PC-3 (cell line): ENCODE data around the gene RPL5. TPM values are rescaled to one million over a fixed set of nuclear protein-coding genes. Genes with fewer than 3 reads are reported as not detected.

Experiments
- ATAC-seq: fragments of 200-7000 bp; cut with Tn5 transposase; 2 replicates; pipeline ENCODE4 v1.9.1; 2020; ENCODE audit warnings: mild to moderate bottlenecking, moderate library complexity
- BruUV-seq: library from RNA; stranded (reverse); fragments of 400-500 nt; replicated peaks from 2 replicates; lab custom pipeline; 2021; lab: Mats Ljungman, UMichigan
- CTCF ChIA-PET: fragments of 300-600 bp; sonication (Branson Sonifier 250); formaldehyde crosslinking; loops from one replicate; lab custom pipeline; 2022; ENCODE audit warnings: antibody characterized with exemption; lab: Charles Lee
- POLR2A ChIA-PET: fragments of 300-600 bp; sonication (Branson Sonifier 250); formaldehyde crosslinking; loops from one replicate; lab custom pipeline; 2022; ENCODE audit warnings: antibody characterized with exemption; ENCODE audit not compliant: unreplicated experiment; lab: Charles Lee
- DNase-seq: peaks from one replicate; pipeline ENCODE4 v3.0.0-alpha.2; 2015
- H2AFZ ChIP-seq: fragments of 300-600 bp; sonication (generic); 2 replicates; pipeline ENCODE4 v1.6.0; 2016; ENCODE audit warnings: antibody characterized with exemption, low read length
- H3F3A ChIP-seq: fragments of 300-600 bp; sonication (generic); one replicate; pipeline ENCODE4 v1.6.0; 2017; ENCODE audit warnings: antibody characterized with exemption, low read length, control low read depth, mild to moderate bottlenecking; ENCODE audit not compliant: unreplicated experiment
- H3K27ac ChIP-seq: fragments of 300-600 bp; sonication (generic); 2 replicates; pipeline ENCODE4 v1.5.1; 2016; ENCODE audit warnings: mild to moderate bottlenecking, low read length
- H3K27me3 ChIP-seq: fragments of 300-600 bp; sonication (generic); 2 replicates; pipeline ENCODE4 v1.6.1; 2016; ENCODE audit warnings: low read length, mixed read lengths
- H3K36me3 ChIP-seq: fragments of 300-600 bp; sonication (generic); 2 replicates; pipeline ENCODE4 v1.6.1; 2016; ENCODE audit warnings: low read depth, mixed run types, low read length, mixed read lengths
- H3K4me1 ChIP-seq: fragments of 300-600 bp; sonication (generic); 2 replicates; pipeline ENCODE4 v1.5.1; 2016; ENCODE audit warnings: low read length; ENCODE audit not compliant: insufficient read depth
- H3K4me2 ChIP-seq: fragments of 300-600 bp; sonication (generic); 2 replicates; pipeline ENCODE4 v1.6.0; 2016; ENCODE audit warnings: low read length
- H3K4me3 ChIP-seq: fragments of 300-600 bp; sonication (generic); 2 replicates; pipeline ENCODE4 v1.5.1; 2016; ENCODE audit warnings: mild to moderate bottlenecking, low read length, mixed read lengths
- H3K79me2 ChIP-seq: fragments of 300-600 bp; sonication (generic); 2 replicates; pipeline ENCODE4 v1.6.1; 2017; ENCODE audit warnings: low read length, mixed read lengths
- H3K9ac ChIP-seq: fragments of 300-600 bp; sonication (generic); 2 replicates; pipeline ENCODE4 v1.6.0; 2016; ENCODE audit warnings: mild to moderate bottlenecking, low read length
- H3K9me2 ChIP-seq: fragments of 300-600 bp; sonication (generic); replicated peaks from 2 replicates; pipeline ENCODE4 v1.6.1; 2016; ENCODE audit warnings: mixed run types, low read length, mixed read lengths
- H3K9me3 ChIP-seq: fragments of 300-600 bp; sonication (generic); 2 replicates; pipeline ENCODE4 v1.6.1; 2016; ENCODE audit warnings: low read length, mixed read lengths
- H4K20me1 ChIP-seq: fragments of 300-600 bp; sonication (generic); 2 replicates; pipeline ENCODE4 v1.6.1; 2016; ENCODE audit warnings: low read length, mixed read lengths
- EZH2 ChIP-seq: fragments of 300-600 bp; sonication (generic); IDR thresholded peaks from one replicate; pipeline ENCODE4 v1.6.1; 2017; ENCODE audit warnings: antibody characterized with exemption, mild to moderate bottlenecking, low read length; ENCODE audit not compliant: unreplicated experiment
- EZH2phosphoT487 ChIP-seq: fragments of 300-600 bp; sonication (generic); IDR thresholded peaks from 2 replicates; pipeline ENCODE4 v1.6.1; 2018; ENCODE audit warnings: mild to moderate bottlenecking, antibody characterized with exemption, low read length, borderline replicate concordance
- intact Hi-C: fragments of 100-400 bp; cut with micrococcal nuclease; formaldehyde crosslinking; loops from 2 replicates; pipeline ENCODE4 v1.9.0; 2023
- total RNA-seq: library from RNA; depleted of rRNA; stranded (reverse); fragments of >200 nt; gene quantifications from 2 replicates; pipeline ENCODE4 v1.2.3, GENCODE V29; 2014
- TF ChIP-seq, protein P1 (sequence below): fragments of 300-600 bp; sonication (generic); conservative IDR thresholded peaks from 2 replicates; pipeline ENCODE4 v1.5.1; 2017; ENCODE audit warnings: antibody characterized with exemption, low read depth, mild to moderate bottlenecking, low read length

RPL5 gene
- total RNA-seq, 1 experiment from 2014 or later: 1,285 TPM

DNA sequence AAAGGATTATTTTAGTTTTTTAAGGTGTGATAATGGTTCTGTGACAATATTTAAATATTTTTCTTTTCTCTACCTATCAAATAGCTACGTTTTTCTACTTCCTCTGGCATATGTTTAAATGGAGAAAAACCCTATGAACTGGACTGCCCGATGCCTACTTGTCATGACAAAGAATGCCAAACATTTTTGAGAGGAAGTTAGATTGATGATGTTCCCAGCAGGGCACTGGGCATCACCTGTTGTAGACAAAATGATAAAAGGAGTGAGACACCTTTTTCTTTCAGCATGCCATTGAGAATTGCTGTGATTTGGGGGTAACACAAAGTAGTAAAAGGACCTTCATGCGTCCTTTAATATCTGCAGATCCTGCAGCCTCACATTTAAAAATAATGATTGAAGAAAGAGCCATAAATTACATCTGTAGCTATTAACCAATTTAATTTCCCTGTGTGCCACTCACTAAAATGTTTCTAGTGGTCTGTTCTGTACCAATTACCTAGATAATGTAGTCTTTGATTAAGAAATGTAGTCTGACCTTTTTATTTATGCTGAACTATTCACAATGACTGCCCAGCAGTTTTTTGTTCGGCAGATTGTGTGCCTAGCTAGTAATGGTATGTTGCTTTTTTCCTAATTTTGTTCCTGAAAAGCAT is 47.6 kb downstream of the RPL5 start:
- BruUV-seq: no TSS peak
- no peaks in the 10 kb centered on the region for H3K36me3 ChIP-seq
- intact Hi-C loops: no loop called here
- ChIA-PET POLR2A (no interaction called here), CTCF (no interaction called here)
- no peak for DNase-seq
- no peaks in the 10 kb centered on the region for H3F3A ChIP-seq
- H3K4me1 ChIP-seq: peaks cover 10% of the 10 kb centered on the region
- H3K9ac ChIP-seq: no peak overlapping the region
- H4K20me1 ChIP-seq: no peaks in the 10 kb centered on the region
- no peaks in the 10 kb centered on the region for H3K79me2 ChIP-seq
- no peaks in the 10 kb centered on the region for H3K9me2 ChIP-seq
- TF ChIP-seq EZH2phosphoT487 (no peak), EZH2 (no peak)
- TF ChIP-seq, protein P1, sequence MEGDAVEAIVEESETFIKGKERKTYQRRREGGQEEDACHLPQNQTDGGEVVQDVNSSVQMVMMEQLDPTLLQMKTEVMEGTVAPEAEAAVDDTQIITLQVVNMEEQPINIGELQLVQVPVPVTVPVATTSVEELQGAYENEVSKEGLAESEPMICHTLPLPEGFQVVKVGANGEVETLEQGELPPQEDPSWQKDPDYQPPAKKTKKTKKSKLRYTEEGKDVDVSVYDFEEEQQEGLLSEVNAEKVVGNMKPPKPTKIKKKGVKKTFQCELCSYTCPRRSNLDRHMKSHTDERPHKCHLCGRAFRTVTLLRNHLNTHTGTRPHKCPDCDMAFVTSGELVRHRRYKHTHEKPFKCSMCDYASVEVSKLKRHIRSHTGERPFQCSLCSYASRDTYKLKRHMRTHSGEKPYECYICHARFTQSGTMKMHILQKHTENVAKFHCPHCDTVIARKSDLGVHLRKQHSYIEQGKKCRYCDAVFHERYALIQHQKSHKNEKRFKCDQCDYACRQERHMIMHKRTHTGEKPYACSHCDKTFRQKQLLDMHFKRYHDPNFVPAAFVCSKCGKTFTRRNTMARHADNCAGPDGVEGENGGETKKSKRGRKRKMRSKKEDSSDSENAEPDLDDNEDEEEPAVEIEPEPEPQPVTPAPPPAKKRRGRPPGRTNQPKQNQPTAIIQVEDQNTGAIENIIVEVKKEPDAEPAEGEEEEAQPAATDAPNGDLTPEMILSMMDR: no peak
- H3K9me3 ChIP-seq: no peaks in the 10 kb centered on the region
- no peak for ATAC-seq
- H3K4me3 ChIP-seq: no peak overlapping the region
- no peak overlapping the region for H3K4me2 ChIP-seq
- no peak overlapping the region for H2AFZ ChIP-seq
- H3K27ac ChIP-seq: no peak overlapping the region
- H3K27me3 ChIP-seq: no peaks in the 10 kb centered on the region

DNA sequence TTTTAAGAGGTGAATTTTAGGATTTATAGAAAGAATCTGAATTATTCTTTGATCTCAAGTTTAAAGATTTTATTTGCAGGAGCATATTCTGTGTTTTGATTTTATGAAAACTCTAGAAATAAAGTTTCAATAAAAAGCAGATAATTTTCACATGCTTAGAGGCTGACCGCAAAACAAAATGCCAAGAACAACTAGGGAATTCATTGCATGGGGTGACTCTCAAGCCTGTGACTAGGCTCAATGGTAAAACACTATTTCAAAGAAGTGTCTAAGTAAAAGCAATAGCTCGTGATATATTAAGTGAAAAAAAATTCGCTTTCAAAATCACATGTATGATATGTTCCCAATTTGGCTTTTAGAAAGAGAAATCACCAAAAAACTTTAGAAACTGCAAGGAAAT is 49.6 kb downstream of the RPL5 start:
- BruUV-seq: no TSS peak
- ChIA-PET POLR2A (no interaction called here), CTCF (no interaction called here)
- no peaks in the 10 kb centered on the region for H3K36me3 ChIP-seq
- no peak overlapping the region for H3K27ac ChIP-seq
- no peak overlapping the region for H3K4me2 ChIP-seq
- H3K9me2 ChIP-seq: no peaks in the 10 kb centered on the region
- peaks cover under 1% of the 10 kb centered on the region for H3F3A ChIP-seq
- ATAC-seq (no peak), DNase-seq (no peak)
- intact Hi-C loops: no loop called here
- H3K9ac ChIP-seq: no peak overlapping the region
- H3K9me3 ChIP-seq: no peaks in the 10 kb centered on the region
- TF ChIP-seq EZH2 (no peak), EZH2phosphoT487 (no peak)
- H3K79me2 ChIP-seq: no peaks in the 10 kb centered on the region
- no peaks in the 10 kb centered on the region for H3K27me3 ChIP-seq
- no peak overlapping the region for H3K4me3 ChIP-seq
- no peak overlapping the region for H2AFZ ChIP-seq
- no peaks in the 10 kb centered on the region for H4K20me1 ChIP-seq
- peaks cover 10% of the 10 kb centered on the region for H3K4me1 ChIP-seq

DNA sequence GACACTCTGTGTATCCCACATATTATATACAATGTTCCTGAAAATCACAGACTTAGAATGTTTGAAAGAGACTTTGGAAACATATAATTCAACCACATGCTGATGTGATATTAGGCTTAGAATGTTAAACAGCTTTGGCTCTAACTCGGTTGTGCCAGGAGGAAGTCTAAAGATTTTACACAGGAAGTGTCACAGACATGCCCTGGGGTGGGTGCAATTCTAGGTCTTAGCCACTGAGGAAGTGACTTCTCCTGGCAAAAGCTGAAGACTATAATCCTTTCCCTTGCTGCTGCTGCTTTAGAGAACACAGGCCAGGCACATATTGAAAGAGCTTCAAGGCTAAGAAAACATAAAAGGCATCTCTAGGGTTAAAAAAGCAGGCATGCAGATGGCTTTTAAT is 51.0 kb downstream of the RPL5 start:
- no TSS peak for BruUV-seq
- DNase-seq: peak; percentile 19
- Histone ChIP-seq H3K27me3 (no peaks in the 10 kb centered on the region), H3K9me2 (no peaks in the 10 kb centered on the region), H2AFZ (no peak overlapping the region), H3K9me3 (no peaks in the 10 kb centered on the region), H3K4me2 (no peak overlapping the region), H3K79me2 (no peaks in the 10 kb centered on the region), H4K20me1 (no peaks in the 10 kb centered on the region), H3K27ac (no peak overlapping the region), H3K9ac (no peak overlapping the region), H3K36me3 (no peaks in the 10 kb centered on the region), H3K4me1 (peaks cover 18% of the 10 kb centered on the region), H3K4me3 (no peak overlapping the region), H3F3A (peaks cover 4% of the 10 kb centered on the region)
- ChIA-PET CTCF (no interaction called here), POLR2A (no interaction called here)
- intact Hi-C loops: no loop called here
- peak; percentile 31; the same call in 1 of the 2 replicates for ATAC-seq
- TF ChIP-seq, protein P1: no peak
- TF ChIP-seq EZH2 (no peak), EZH2phosphoT487 (no peak)
